Measurements from ENCODE around the gene KRT16.

- no peak for TF ChIP-seq CTCF (IDR thresholded peaks at IDR 0.05)
- TF ChIP-seq POLR2A (IDR thresholded peaks at IDR 0.05): no peak
Measured at GRCh38 chr17:41627316-41628072, 14.9 kb upstream of the KRT16 start.
